HEK293 (cell line): Measurements from ENCODE around the gene QPCTL.

ENCODE experiments used
- AEBP2 ChIP-seq: fragments of 450-650 bp; formaldehyde crosslinking; IDR thresholded peaks from 2 replicates; pipeline ENCODE4 v1.5.1; 2016; ENCODE audit warnings: missing biosample characterization, missing genetic modification characterization, borderline replicate concordance
- CTCF ChIP-seq: fragments of 450-650 bp; formaldehyde crosslinking; IDR thresholded peaks from 2 replicates; pipeline ENCODE4 v1.5.1; 2016; ENCODE audit warnings: missing biosample characterization, missing genetic modification characterization
- FEZF1 ChIP-seq: fragments of 450-650 bp; formaldehyde crosslinking; IDR thresholded peaks from 2 replicates; pipeline ENCODE4 v1.5.1; 2016; ENCODE audit warnings: missing biosample characterization, missing genetic modification characterization
- KLF9 ChIP-seq: fragments of 450-650 bp; formaldehyde crosslinking; IDR thresholded peaks from 2 replicates; pipeline ENCODE4 v1.5.1; 2016; ENCODE audit warnings: missing biosample characterization, missing genetic modification characterization, low read depth
- PATZ1 ChIP-seq: fragments of 450-650 bp; formaldehyde crosslinking; IDR thresholded peaks from 2 replicates; pipeline ENCODE4 v1.5.1; 2016; ENCODE audit warnings: missing biosample characterization, missing genetic modification characterization
- ZBTB1 ChIP-seq: fragments of 450-650 bp; formaldehyde crosslinking; IDR thresholded peaks from 2 replicates; pipeline ENCODE4 v1.5.1; 2016; ENCODE audit warnings: missing biosample characterization, missing genetic modification characterization
- ZBTB44 ChIP-seq: fragments of 450-650 bp; IDR thresholded peaks from 2 replicates; pipeline ENCODE4 v1.5.1; 2018; ENCODE audit warnings: missing biosample characterization, mild to moderate bottlenecking, missing genetic modification characterization
- ZFP37 ChIP-seq: fragments of 450-650 bp; formaldehyde crosslinking; IDR thresholded peaks from 2 replicates; pipeline ENCODE4 v1.5.1; 2016; ENCODE audit warnings: missing biosample characterization, missing genetic modification characterization
- ZIC2 ChIP-seq: fragments of 450-650 bp; formaldehyde crosslinking; IDR thresholded peaks from 2 replicates; pipeline ENCODE4 v1.5.1; 2016; ENCODE audit warnings: missing biosample characterization, missing genetic modification characterization
- ZNF366 ChIP-seq: fragments of 450-650 bp; formaldehyde crosslinking; conservative IDR thresholded peaks from 2 replicates; pipeline ENCODE4 v1.5.1; 2016; ENCODE audit warnings: missing biosample characterization, missing genetic modification characterization
- ZNF394 ChIP-seq: fragments of 450-650 bp; formaldehyde crosslinking; IDR thresholded peaks from 2 replicates; pipeline ENCODE4 v1.5.1; 2016; ENCODE audit warnings: missing biosample characterization, missing genetic modification characterization, mild to moderate bottlenecking, moderate library complexity, borderline replicate concordance
- ZNF398 ChIP-seq: fragments of 450-650 bp; formaldehyde crosslinking; IDR thresholded peaks from 2 replicates; pipeline ENCODE4 v1.5.1; 2017; ENCODE audit warnings: missing biosample characterization, missing genetic modification characterization
- ZNF473 ChIP-seq: fragments of 450-650 bp; formaldehyde crosslinking; IDR thresholded peaks from 2 replicates; pipeline ENCODE4 v1.5.1; 2017; ENCODE audit warnings: missing biosample characterization, missing genetic modification characterization
- ZNF544 ChIP-seq: fragments of 450-650 bp; formaldehyde crosslinking; IDR thresholded peaks from 2 replicates; pipeline ENCODE4 v1.5.0; 2017; ENCODE audit warnings: missing biosample characterization, missing genetic modification characterization
- ZNF792 ChIP-seq: fragments of 450-650 bp; formaldehyde crosslinking; IDR thresholded peaks from 2 replicates; pipeline ENCODE4 v1.5.1; 2016; ENCODE audit warnings: missing biosample characterization, missing genetic modification characterization
- ZNF843 ChIP-seq: fragments of 450-650 bp; formaldehyde crosslinking; IDR thresholded peaks from 2 replicates; pipeline ENCODE4 v1.5.1; 2016; ENCODE audit warnings: missing biosample characterization, missing genetic modification characterization
- TF ChIP-seq, protein P1 (sequence below): fragments of 450-650 bp; formaldehyde crosslinking; optimal IDR thresholded peaks from 2 replicates; pipeline ENCODE3; 2016; ENCODE audit warnings: missing biosample characterization, mild to moderate bottlenecking, missing genetic modification characterization
- TF ChIP-seq, protein P2 (sequence below): fragments of 450-650 bp; formaldehyde crosslinking; IDR thresholded peaks from 2 replicates; pipeline ENCODE4 v1.5.1; 2016; ENCODE audit warnings: missing biosample characterization, missing genetic modification characterization, borderline replicate concordance
- TF ChIP-seq, protein P3 (sequence below): fragments of 450-650 bp; formaldehyde crosslinking; IDR thresholded peaks from 2 replicates; pipeline ENCODE4 v1.5.1; 2017; ENCODE audit warnings: missing biosample characterization, missing genetic modification characterization

The QPCTL gene

GRCh38 chr19:45717131-45717982, 24.9 kb downstream of the QPCTL start (continued):
- peak; percentile 91 for TF ChIP-seq PATZ1 (tag by site-specific recombination)
- peak; percentile 90 for TF ChIP-seq KLF9
- no peak for TF ChIP-seq ZBTB44
- peak; percentile 55; the same call in 1 of the 2 replicates for TF ChIP-seq ZFP37 (tag by site-specific recombination)
- TF ChIP-seq ZIC2 (tag by site-specific recombination) = peak; percentile 35; the same call in 1 of the 2 replicates
- TF ChIP-seq, protein P1, sequence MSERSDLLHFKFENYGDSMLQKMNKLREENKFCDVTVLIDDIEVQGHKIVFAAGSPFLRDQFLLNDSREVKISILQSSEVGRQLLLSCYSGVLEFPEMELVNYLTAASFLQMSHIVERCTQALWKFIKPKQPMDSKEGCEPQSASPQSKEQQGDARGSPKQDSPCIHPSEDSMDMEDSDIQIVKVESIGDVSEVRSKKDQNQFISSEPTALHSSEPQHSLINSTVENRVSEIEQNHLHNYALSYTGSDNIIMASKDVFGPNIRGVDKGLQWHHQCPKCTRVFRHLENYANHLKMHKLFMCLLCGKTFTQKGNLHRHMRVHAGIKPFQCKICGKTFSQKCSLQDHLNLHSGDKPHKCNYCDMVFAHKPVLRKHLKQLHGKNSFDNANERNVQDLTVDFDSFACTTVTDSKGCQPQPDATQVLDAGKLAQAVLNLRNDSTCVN (tag by site-specific recombination) = peak; percentile 63
- peak; percentile 79 for TF ChIP-seq ZNF398
- no peak for TF ChIP-seq ZNF473 (tag by site-specific recombination)
- TF ChIP-seq ZNF792 (tag by site-specific recombination) = 0 out of 2 replicates have a peak, but pooled peaks have one; percentile 32
- no peak for TF ChIP-seq ZNF544 (tag by site-specific recombination)
- TF ChIP-seq ZNF394 (tag by site-specific recombination) = peak; percentile 37; the same call in 1 of the 2 replicates
- TF ChIP-seq, protein P2, sequence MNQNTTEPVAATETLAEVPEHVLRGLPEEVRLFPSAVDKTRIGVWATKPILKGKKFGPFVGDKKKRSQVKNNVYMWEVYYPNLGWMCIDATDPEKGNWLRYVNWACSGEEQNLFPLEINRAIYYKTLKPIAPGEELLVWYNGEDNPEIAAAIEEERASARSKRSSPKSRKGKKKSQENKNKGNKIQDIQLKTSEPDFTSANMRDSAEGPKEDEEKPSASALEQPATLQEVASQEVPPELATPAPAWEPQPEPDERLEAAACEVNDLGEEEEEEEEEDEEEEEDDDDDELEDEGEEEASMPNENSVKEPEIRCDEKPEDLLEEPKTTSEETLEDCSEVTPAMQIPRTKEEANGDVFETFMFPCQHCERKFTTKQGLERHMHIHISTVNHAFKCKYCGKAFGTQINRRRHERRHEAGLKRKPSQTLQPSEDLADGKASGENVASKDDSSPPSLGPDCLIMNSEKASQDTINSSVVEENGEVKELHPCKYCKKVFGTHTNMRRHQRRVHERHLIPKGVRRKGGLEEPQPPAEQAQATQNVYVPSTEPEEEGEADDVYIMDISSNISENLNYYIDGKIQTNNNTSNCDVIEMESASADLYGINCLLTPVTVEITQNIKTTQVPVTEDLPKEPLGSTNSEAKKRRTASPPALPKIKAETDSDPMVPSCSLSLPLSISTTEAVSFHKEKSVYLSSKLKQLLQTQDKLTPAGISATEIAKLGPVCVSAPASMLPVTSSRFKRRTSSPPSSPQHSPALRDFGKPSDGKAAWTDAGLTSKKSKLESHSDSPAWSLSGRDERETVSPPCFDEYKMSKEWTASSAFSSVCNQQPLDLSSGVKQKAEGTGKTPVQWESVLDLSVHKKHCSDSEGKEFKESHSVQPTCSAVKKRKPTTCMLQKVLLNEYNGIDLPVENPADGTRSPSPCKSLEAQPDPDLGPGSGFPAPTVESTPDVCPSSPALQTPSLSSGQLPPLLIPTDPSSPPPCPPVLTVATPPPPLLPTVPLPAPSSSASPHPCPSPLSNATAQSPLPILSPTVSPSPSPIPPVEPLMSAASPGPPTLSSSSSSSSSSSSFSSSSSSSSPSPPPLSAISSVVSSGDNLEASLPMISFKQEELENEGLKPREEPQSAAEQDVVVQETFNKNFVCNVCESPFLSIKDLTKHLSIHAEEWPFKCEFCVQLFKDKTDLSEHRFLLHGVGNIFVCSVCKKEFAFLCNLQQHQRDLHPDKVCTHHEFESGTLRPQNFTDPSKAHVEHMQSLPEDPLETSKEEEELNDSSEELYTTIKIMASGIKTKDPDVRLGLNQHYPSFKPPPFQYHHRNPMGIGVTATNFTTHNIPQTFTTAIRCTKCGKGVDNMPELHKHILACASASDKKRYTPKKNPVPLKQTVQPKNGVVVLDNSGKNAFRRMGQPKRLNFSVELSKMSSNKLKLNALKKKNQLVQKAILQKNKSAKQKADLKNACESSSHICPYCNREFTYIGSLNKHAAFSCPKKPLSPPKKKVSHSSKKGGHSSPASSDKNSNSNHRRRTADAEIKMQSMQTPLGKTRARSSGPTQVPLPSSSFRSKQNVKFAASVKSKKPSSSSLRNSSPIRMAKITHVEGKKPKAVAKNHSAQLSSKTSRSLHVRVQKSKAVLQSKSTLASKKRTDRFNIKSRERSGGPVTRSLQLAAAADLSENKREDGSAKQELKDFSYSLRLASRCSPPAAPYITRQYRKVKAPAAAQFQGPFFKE (tag by site-specific recombination) = no peak
- peak; percentile 92 for TF ChIP-seq ZNF366 (tag by site-specific recombination)
- peak; percentile 81 for TF ChIP-seq CTCF
- peak; percentile 15; the same call in 1 of the 2 replicates for TF ChIP-seq FEZF1 (tag by site-specific recombination)
- TF ChIP-seq, protein P3, sequence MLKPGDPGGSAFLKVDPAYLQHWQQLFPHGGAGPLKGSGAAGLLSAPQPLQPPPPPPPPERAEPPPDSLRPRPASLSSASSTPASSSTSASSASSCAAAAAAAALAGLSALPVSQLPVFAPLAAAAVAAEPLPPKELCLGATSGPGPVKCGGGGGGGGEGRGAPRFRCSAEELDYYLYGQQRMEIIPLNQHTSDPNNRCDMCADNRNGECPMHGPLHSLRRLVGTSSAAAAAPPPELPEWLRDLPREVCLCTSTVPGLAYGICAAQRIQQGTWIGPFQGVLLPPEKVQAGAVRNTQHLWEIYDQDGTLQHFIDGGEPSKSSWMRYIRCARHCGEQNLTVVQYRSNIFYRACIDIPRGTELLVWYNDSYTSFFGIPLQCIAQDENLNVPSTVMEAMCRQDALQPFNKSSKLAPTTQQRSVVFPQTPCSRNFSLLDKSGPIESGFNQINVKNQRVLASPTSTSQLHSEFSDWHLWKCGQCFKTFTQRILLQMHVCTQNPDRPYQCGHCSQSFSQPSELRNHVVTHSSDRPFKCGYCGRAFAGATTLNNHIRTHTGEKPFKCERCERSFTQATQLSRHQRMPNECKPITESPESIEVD (tag by site-specific recombination) = no peak
- no peak for TF ChIP-seq ZBTB1 (tag by site-specific recombination)
- 0 out of 2 replicates have a peak, but pooled peaks have one; percentile 5 for TF ChIP-seq ZNF843 (tag by site-specific recombination)
- no peak for TF ChIP-seq AEBP2 (tag by site-specific recombination)
